ENCODE data around the gene PITX3.

PITX3 gene

DNA sequence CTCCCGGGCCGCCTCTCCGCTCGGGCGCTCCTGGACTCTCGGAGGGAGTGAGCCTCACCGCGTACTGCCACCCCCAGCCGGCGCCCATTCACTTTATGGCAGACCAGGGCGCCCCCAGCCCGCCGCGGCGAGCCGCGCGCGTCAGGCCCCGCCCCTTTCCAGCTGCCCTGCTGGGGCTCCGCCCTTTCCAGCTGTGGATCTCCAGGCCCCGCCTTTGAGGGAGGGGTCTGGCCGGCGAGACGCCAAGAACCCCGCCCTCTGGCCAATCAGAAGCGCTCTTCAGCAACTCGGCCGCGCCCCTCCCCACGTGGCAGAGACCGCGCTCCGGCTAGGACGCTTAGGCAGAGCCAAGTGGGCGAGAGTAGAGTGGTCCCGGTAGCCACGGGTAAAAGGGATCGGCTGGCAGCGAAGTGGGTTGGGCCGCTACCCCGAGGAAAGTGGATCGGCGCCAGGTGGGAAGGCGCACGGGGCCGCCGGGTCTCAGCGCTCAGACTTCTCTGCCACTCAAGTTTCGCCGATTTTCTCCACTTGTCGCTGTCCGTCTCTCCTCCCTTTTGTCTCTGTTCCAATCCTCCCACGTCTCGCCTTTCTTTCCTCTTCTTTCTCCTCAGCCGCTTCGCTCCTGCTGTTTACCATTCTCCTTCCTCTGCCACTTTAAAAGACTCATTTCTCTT, at the start of gene PITX3:
Gene PITX3, minus strand, starts transcription at position 69 of the 674 bp plus-strand sequence. CDS start 9,432 bp downstream, outside the sequence.
- peak; percentile 87 for DNase-seq

DNA sequence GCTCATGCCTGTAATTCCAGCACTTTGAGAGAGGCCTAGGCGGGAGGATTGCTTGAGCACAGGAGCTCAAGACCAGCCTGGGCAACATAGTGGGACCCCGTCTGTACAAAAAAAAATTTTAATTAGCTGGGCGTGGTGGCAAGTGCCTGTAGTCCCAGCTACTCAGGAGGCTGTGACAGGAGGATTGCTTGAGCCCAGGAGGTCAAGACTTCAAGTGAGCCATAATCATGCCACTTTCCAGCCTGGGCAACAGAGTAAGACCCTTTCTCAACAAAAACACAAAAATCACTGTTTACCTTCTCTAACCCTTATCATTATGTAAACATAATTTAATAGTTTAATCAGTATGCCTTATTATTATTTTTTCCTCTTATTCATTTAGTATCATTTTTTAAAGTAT, 48.5 kb upstream of the PITX3 start:
- no peak for DNase-seq

DNA sequence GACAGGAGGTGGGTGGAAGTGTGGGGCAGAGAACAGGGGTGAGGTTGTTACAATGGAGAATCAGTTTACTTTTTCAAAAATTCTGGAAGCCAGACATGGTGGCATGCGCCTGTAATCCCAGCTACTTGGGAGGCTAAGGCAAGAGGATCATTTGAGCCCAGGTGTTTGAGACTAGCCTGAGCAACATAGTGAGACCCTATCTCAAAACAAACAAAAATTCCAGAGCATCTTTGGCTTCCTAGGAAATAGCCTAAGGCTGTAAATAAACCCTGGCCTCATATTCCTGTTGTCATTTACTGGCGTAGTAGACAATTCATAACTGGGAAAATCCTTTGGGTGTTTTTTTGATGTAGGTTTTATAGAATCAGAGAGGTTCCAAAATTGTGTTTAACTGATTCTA, 48.0 kb upstream of the PITX3 start:
- DNase-seq: no peak

DNA sequence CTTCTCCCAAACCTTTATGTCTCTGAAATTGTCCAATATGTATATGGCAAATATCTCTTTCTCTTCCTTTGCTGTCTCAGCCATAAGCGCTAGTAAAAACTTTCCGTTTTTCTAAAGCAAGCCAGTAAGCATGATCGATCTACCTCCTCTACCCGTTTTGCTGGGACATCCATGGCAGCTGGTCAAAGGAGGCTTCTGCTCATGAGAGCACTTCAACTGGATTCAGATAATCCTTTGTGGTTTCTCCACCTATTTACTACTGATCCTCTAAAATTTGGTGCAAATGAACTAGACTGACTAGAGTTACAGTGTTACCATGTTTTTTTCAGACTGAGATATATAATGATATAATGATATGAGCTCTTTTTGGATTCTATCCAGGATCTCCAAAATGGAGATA, 46.7 kb upstream of the PITX3 start:
- no peak for DNase-seq

DNA sequence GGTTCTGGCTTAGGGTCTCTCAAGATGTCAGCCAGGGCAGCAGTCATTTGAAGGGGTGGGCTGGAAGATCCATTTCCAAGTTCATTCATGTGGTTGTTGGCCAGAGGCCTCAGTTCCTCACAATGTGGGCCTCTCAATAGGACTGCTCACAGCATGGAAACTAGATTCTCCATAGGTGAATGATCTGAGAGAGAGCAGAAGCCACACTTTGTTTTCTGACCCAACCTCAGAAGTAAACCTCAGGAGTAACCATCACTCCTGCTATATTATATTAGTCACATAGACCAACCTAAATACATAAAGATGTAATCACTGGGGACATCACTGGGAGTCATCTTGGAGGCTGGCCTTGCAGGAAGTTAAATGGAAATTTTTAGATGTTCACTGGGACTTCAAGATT, 46.2 kb upstream of the PITX3 start:
- DNase-seq: no peak

DNA sequence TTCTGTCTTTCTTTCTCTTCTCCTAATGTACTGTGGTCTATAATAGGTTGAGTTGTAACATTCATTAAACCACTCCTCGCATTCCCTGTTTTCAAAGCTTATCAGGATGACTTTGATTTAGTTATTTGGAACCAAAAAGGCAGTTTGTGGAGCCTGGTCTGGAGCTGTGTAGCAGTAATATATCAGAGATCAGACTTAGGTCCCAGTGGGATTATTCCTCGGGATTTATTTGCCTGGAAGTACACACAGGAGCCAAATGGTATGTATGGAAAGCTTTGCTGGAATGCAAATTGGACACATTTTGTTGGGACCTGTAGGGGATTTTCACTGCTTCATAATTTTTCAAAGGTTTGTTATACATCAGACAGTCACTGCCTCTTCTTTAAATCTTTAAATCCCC, 44.9 kb upstream of the PITX3 start:
- no peak for DNase-seq

DNA sequence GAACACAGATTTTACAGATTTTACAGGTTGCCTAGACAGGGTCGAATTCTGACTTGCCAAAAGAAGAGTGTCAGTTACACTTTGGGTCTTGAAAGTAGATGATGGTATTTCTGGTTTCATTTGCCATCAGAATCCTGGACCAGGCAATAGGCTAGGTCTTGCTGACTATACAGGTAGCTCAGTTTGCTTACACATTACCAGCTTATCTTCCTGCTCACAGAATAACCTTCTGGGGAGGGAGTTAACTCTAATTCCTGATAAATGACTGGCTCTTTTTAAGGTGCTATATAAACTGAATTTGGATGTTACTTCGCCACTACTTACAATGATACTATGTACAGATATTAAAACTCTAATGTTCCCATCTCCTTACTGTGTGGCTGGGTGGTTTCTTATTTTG, 43.8 kb upstream of the PITX3 start:
- no peak for DNase-seq

DNA sequence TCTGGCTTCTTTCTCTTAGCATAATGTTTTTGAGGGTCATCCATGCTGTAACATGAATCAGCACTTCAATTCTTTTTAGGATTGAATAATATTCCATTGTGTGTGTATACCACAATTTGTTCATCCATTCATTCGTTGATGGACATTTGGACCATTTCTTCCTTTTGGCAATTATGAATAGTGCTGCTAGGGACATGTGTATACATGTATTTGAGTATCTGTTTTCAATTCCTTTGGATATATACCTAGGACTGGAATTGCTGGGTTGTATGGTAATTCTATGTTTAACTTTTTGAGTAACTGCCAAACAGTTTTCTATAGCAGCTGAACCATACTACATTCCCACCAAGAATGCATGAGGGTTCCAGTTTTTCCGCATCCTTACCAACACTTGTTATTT, 43.2 kb upstream of the PITX3 start:
- DNase-seq: no peak

DNA sequence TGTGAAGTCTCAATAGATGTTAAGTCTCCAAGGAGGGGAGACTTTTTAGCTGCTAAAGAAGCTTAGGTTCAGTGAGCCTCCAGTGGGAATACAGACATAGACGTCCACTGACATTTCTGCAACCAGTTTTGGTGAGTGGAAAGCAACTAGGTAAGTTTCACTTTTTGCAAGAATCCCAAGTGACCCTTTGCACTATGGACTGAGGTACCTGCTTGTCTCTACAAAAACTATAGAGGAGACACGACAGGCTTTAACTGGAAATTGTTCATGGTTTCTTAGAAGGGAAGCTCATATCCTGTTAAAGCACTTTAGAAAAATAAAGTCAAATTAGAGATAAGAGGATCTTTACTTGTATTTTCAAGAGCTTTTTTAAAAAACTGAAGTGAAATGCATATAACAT, 42.6 kb upstream of the PITX3 start:
- DNase-seq: no peak

DNA sequence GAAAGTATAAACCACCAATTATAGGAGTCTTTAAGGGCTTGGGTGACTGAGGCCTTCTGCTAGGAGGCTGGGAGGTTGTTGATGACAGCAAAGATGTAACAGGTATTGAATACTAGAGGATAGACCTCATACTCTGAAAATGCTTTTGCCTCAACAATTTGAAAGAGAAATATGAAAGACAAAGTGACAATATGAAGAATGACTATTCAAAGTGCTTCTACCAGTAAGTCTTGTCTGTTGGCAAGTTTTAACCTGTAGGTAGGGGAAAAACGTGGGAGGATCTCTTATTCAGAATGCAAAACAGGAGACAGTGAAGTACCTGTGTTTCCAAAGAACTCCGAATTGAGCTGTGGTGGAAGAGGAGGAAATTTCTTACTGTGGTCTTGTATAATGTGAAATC, 42.2 kb upstream of the PITX3 start:
- DNase-seq: no peak

DNA sequence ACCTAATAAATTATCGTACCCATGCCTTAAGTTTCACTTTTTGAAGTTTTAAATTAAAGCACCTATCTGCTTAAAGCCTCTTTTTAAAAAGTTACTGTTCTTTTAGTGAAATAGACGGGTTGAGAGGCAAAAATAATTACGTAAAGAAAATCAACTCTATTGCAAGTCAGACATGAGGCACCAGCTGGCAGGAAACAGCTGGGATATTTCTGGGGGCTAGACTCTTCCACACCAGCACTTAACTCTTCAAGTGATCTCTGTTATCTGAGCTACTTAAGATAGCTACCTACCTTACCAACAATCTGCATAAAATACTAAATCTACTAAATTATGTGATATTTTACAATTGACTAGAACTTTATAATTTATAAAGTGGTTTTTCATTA, 39.8 kb upstream of the PITX3 start:
- no peak for DNase-seq

DNA sequence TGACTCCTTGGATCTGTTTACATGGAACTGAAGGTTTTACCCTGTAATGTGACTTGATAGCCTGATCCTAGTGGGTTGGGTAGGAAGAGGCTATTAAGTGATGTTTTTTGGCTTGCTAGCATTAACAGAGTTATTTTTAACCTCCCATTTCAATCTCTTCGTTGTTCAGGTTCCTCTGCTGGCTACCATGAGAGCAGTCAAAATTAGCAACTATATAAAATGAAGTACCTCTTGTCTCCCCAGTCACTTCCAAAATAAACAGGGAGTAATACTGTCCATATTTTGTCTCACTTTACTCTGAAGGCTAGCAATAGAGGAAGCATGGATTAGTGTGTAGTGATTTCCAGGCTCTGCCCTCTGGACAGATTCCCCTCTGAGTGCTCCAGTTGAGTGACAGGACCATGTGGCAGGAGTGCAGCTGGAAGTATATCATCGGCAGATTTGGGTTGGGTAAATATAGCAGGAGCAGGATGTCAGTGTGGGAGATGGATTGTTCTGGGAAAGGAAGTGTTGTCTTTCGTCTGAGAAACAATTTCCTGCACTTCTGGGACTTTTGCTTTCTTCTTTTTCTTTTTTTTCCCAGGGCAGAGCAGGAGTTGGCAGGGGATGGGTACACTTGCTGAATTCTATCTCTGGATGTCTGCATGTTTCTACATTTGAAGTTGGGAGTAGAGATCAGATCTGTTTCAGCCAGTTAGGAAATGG, 39.2 kb upstream of the PITX3 start:
- DNase-seq: no peak

DNA sequence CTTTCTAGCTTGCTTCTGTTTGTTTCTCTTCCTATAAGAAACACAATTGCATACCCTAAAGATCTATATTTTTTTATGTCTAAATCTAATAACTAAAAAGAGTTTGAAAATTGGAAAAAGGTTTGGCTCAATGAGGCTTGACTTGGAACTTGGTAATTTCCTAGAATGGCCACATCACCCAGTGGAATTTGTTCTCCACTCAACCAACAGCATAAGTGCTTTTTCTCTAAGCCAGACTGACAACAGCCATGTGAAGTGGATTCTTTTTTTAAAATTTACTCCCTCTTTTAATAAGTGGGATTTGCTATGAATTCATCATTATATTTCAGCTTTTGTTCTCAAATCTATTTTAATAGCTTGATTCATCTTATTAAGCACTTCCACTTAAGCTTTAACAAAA, 37.8 kb upstream of the PITX3 start:
- DNase-seq: no peak

DNA sequence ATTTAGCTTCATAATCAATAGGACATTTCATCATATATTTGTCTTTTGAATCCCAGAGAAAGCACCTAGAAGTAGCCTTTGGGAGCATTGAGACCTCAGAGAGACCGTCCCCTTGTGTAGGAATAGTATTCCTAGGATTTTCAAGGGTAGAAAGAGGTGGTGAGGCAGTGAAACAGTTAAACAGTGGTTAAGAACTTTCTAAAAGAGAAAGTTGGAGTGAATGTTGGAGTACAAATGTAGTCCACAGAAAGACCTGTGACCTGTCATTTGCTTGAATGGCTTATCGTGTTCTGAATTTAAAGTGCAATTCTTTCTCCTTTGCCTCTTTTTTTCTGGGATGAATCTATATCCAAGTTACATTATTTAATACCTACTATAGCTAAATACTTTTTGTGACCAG, 34.0 kb upstream of the PITX3 start:
- DNase-seq: no peak

DNA sequence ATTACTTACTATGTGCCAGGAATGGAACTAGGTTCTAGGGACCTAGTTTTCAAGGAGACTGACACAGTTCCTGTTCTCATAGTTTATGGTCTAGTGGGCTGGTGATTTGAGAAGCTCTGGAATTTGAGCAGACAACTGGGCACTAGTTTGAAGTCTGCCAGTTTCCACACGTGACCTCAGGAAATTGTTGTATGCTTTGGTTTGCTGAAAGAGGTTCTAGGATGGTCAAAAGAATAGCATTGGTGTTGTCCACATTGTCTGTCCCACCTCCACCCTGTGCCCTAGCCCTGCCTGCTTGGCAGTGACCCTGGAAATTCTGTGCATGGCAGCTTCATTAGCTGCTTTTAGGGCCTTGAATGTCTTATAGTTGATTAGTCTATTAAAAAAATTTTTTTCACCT, 32.8 kb upstream of the PITX3 start:
- no peak for DNase-seq

DNA sequence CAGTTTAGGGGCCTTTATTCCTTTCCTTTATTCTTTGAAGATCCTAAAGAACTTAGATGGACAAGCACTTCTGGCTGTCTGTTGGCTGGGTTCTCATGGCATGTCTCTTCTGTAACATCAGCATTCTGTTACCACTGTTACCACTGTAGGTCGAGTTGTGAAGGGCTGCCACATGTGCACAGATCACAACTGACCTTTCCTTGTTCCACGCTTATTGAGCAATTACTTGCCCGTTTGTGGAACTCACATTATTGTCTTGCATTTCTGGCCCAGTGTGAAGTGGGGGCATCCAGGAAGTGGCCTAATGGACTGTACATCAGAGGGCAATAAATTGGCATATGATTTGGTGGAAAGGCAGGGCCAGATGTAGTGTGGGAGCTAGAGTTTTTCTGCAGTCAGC, 27.7 kb upstream of the PITX3 start:
- DNase-seq: no peak

DNA sequence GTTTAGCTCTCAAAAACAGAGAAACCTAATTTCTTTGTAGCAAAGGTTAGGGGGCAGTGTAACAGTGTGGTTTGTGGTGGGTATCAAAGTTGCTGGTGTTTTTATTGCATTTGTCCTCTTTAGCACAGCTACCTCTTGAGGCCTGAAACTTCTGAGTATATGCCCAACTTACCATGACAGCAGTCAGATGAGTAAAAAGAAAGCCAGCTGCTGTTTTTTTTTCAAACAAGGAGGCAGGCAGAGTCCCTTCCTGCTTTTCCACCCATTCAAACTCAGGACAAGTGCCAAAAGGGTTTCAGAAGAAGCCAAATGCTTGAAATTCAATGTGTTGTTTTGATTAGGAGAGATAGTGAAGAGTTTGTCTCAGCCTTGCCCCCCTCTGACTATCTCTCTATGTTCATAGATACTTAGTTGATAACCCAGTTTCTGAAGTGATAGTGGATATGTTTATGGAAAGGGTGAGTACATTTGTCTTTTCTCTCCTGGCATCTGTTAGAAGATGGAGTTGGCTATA, 27.1 kb upstream of the PITX3 start:
- DNase-seq: no peak

DNA sequence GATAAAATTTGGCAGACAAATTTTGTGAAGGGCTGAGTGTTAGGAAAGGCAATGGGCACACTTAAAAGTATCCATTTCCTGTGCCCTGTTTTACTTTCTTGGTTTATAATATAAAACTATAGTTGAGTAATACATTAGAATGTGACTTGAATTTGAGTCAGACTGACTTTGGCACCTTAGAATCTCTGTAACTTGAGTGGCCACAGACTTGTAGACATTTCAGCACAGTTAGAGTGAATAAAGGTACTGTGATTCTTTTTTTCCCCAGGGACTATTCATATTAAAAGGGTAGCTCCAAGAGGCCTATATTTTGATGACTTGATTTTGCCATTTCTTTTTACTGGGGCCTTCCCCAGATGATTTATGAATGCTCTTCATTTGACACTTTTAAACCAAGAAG, 26.4 kb upstream of the PITX3 start:
- DNase-seq: no peak

DNA sequence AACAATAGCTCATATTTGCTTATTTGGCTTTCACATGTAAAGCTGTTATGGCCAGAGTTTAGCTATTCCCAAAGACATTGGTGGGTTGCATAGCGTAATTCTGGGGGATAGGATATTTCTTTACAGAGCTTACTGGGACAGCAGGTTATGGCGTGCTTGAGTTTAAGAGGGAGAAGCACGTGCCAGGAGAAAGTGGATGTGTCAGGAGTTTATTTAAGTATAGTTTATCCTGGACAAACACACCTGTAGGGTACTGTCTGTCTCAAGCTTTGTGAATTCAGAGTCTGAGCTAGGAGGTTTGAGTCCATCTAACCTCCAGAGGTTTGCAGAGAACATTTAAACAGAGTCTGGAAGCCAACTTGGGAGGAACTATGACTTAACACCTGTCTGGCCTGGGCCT, 25.4 kb upstream of the PITX3 start:
- DNase-seq: no peak

DNA sequence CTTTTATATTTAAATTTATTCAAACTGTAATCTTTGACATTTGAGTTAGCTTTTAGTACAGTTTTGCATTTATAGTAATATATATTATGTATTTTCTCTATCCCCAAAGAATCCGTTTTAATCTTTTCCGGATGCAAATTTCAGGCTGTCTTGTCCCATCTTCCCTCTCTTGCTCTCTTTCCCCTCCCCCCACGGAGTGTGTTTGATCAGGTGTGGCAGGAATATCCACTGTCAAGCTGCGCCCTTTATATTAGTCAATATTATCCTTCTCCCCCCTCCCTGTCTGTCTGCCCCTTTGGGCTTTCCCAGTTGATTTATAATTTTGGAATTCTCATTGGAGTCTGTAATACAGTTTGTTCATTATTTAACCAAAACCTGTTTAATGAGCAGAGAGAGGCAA, 23.1 kb upstream of the PITX3 start:
- DNase-seq: no peak

DNA sequence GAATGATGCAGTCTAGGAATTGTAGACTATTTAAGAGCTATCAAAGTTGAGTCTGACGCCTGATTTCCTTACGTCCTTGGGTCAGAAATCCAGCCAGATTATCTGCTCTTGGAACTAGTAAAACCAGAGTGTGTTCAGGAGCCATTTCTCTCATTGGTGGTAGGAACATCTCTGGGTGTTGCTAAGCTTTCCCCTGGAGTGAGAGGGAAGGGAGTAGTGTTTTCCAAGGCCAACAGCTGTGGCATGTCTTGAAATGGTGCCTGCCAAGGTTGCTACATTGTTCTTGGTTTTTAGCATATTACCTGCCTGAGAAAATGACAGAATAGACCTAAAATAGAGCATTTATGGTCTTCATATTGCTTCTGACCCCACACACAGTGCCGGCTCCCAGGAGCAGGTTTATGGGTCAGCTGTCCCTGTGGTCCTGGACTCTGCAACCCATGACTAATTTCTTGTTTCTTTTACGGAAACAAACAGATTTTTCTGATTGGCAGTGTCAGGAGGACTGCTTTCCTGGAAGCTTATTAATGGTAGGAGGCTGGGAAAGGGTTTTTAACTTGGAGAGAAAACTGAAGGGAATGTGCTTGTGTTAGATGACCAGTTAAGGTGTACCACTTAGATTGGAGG, 21.5 kb upstream of the PITX3 start:
- no peak for DNase-seq

DNA sequence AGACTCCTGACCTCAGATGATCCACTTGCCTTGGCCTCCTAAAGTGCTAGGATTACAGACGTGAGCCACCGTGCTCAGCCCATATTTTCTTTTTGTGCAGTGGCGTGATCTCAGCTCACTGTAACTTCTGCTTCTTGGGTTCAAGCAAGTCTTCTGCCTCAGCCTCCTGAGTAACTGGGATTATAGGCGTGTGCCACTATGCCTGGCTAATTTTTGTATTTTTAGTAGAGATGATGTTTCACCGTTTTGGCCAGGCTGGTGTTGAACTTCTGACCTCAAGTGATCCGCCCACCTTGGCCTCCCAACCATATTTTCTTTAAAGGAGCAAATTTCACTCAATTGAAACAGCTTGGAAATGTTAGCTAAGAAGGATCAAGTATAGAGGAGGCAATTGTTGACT, 20.5 kb upstream of the PITX3 start:
- no peak for DNase-seq

DNA sequence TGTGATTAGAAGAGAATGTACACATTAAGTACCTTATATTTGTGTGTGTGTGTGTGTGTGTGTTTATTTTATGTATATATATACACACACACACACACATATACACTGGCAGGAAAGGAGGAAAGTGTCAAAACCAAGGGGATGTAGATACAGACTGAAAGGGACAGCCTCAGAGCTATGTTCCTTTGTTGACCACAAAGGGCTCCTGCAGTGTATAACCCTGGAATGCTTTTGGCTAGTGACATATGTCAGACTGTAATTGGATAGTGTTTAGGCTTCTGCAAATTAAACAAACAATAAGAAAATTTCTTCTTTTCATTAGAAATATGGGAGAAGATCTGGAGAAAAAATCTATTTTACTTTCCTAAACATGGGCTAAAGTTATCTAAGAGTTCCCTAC, 19.9 kb upstream of the PITX3 start:
- no peak for DNase-seq

DNA sequence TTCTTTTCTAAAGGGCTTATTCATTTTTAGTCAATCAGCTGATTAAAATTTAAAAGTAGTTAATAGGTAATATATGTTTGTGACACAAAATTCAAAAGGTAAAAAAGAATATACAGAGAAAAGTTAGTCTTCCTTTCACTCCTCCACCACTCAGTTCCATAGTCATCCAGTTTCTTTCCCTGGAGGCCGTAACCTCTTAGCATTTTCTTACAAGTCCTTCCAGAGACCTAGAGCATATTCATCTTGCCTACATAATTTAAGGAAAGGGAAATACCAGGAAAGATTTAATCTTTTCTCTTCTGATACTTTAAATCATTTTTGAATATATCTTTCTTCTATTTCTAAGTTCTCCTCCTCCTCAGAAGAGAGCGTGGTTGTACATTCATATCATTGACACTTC, 14.1 kb upstream of the PITX3 start:
- no peak for DNase-seq
